GM12892 (cell line): ENCODE results near the gene CDH4.

Source experiments
- POLR2A ChIP-seq: IDR thresholded peaks from 2 replicates; pipeline ENCODE4 v1.6.1; 2011; ENCODE audit warnings: low read depth, low read length, control low read depth
- POLR2AphosphoS5 ChIP-seq: IDR thresholded peaks from 2 replicates; pipeline ENCODE4 v1.6.1; 2011; ENCODE audit warnings: low read depth, low read length, control low read depth
- TAF1 ChIP-seq: IDR thresholded peaks from 2 replicates; pipeline ENCODE4 v1.6.1; 2011; ENCODE audit warnings: low read depth, mild to moderate bottlenecking, control low read depth, low read length, borderline replicate concordance

GRCh38 chr20:61879694-61880093 is 627.6 kb downstream of the CDH4 start:
- TF ChIP-seq POLR2A (no peak), POLR2AphosphoS5 (no peak), TAF1 (no peak)
